Mucosa of rectum (tissue), 2 donors: ENCODE results near the gene RETREG1.
"Not testable (repeated sequence)": the region's sequence is repeated elsewhere in the genome, so short reads cannot be mapped to it uniquely, and the experiment has no call there.

ENCODE experiments used
- H3K27ac ChIP-seq, 2 donors: one replicate each; pipeline ENCODE4 v1.7.0; 2013; ENCODE audit warnings: inconsistent platforms in 2 of 2, low read depth in 2 of 2, low read length in 2 of 2
- H3K27me3 ChIP-seq, 2 donors: one replicate each; pipeline ENCODE4 v1.7.0; 2013; ENCODE audit warnings: low read length in 2 of 2; ENCODE audit not compliant: control insufficient read depth in 2 of 2, insufficient read depth in 2 of 2
- H3K36me3 ChIP-seq, 2 donors: one replicate each; pipeline ENCODE4 v1.7.0; 2013; ENCODE audit warnings: low read length in 2 of 2; ENCODE audit not compliant: control insufficient read depth in 2 of 2, insufficient read depth in 2 of 2
- H3K4me1 ChIP-seq, 2 donors: one replicate each; pipeline ENCODE4 v1.7.0; 2013; ENCODE audit warnings: low read length in 2 of 2, mild to moderate bottlenecking in 1 of 2; ENCODE audit not compliant: control insufficient read depth in 2 of 2, insufficient read depth in 2 of 2
- H3K4me3 ChIP-seq, 2 donors: one replicate each; pipeline ENCODE4 v1.7.0; 2013; ENCODE audit warnings: low read length in 2 of 2
- H3K9ac ChIP-seq, 2 donors: one replicate each; pipeline ENCODE4 v1.7.0; 2013; ENCODE audit warnings: low read length in 2 of 2, low read depth in 1 of 2, mild to moderate bottlenecking in 1 of 2
- H3K9me3 ChIP-seq, 2 donors: one replicate each; pipeline ENCODE4 v1.7.0; 2013; ENCODE audit warnings: low read length in 2 of 2; ENCODE audit not compliant: control insufficient read depth in 2 of 2
- donor health status: healthy.
- donor health status: Normal muscosa, but diverticular disease.

RETREG1 gene

GRCh38 chr5:16483361-16483760, 133.4 kb downstream of the RETREG1 start:
- Histone ChIP-seq H3K4me3 (peak overlapping the region in 1 of 2 donors; percentile 8), H3K9ac (no peak overlapping the region), H3K36me3 (no peaks in the 10 kb centered on the region), H3K27ac (peak overlapping the region; percentile 72 to 73), H3K27me3 (no peaks in the 10 kb centered on the region), H3K4me1 (peaks cover 13 to 43% of the 10 kb centered on the region in 2 donors), H3K9me3 (no peaks in the 10 kb centered on the region)

GRCh38 chr5:16482891-16483290, 133.9 kb downstream of the RETREG1 start:
- Histone ChIP-seq H3K4me1 (peaks cover 8 to 39% of the 10 kb centered on the region in 2 donors), H3K9ac (no peak overlapping the region), H3K9me3 (no peaks in the 10 kb centered on the region), H3K36me3 (no peaks in the 10 kb centered on the region), H3K27me3 (no peaks in the 10 kb centered on the region), H3K4me3 (no peak overlapping the region), H3K27ac (peak overlapping the region in 1 of 2 donors; percentile 73)

GRCh38 chr5:16480821-16481538, 135.8 kb downstream of the RETREG1 start:
- Histone ChIP-seq H3K4me1 (peaks cover 3 to 22% of the 10 kb centered on the region in 2 donors), H3K9me3 (no peaks in the 10 kb centered on the region), H3K27me3 (no peaks in the 10 kb centered on the region), H3K27ac (no peak overlapping the region), H3K4me3 (no peak overlapping the region), H3K36me3 (peaks cover 0 to 3% of the 10 kb centered on the region in 2 donors), H3K9ac (no peak overlapping the region)

- no peak overlapping the region for H3K9ac ChIP-seq
- H3K4me1 ChIP-seq, result peaks cover 3 to 20% of the 10 kb centered on the region in 2 donors
- no peaks in the 10 kb centered on the region for H3K9me3 ChIP-seq
- no peak overlapping the region for H3K27ac ChIP-seq
- no peak overlapping the region for H3K4me3 ChIP-seq
- H3K36me3 ChIP-seq, result peaks cover 0 to 3% of the 10 kb centered on the region in 2 donors
- no peaks in the 10 kb centered on the region for H3K27me3 ChIP-seq
Measured at GRCh38 chr5:16480144-16480543, 136.7 kb downstream of the RETREG1 start.

- Histone ChIP-seq H3K9me3 (no peaks in the 10 kb centered on the region), H3K27me3 (no peaks in the 10 kb centered on the region), H3K9ac (no peak overlapping the region), H3K27ac (no peak overlapping the region), H3K4me3 (no peak overlapping the region), H3K36me3 (peaks cover 6 to 8% of the 10 kb centered on the region in 2 donors), H3K4me1 (peaks cover 0 to 4% of the 10 kb centered on the region in 2 donors)
Measured at GRCh38 chr5:16477541-16477940, 139.3 kb downstream of the RETREG1 start.

- H3K4me1 ChIP-seq, H3K27ac ChIP-seq, H3K9me3 ChIP-seq, H3K27me3 ChIP-seq, H3K4me3 ChIP-seq, H3K9ac ChIP-seq, H3K36me3 ChIP-seq: not testable (repeated sequence)
Measured at GRCh38 chr5:16476417-16476816, 140.4 kb downstream of the RETREG1 start.

- H3K36me3 ChIP-seq, result peaks cover 5 to 6% of the 10 kb centered on the region in 2 donors
- H3K27me3 ChIP-seq, result no peaks in the 10 kb centered on the region
- H3K4me1 ChIP-seq, result peaks cover 15 to 19% of the 10 kb centered on the region in 2 donors
- H3K9ac ChIP-seq, result no peak overlapping the region
- peak overlapping the region in 1 of 2 donors; percentile 9 for H3K27ac ChIP-seq
- H3K4me3 ChIP-seq, result no peak overlapping the region
- no peaks in the 10 kb centered on the region for H3K9me3 ChIP-seq
Measured at GRCh38 chr5:16471387-16471786, 145.4 kb downstream of the RETREG1 start.

GRCh38 chr5:16467363-16468219, 149.2 kb downstream of the RETREG1 start:
- Histone ChIP-seq H3K4me3 (peak overlapping the region; percentile 79 to 98), H3K36me3 (peaks cover 6 to 9% of the 10 kb centered on the region in 2 donors), H3K27me3 (no peaks in the 10 kb centered on the region), H3K9ac (no peak overlapping the region), H3K4me1 (peaks cover 35 to 36% of the 10 kb centered on the region in 2 donors), H3K9me3 (no peaks in the 10 kb centered on the region), H3K27ac (peak overlapping the region in 1 of 2 donors; percentile 40)

- H3K27me3 ChIP-seq, result no peaks in the 10 kb centered on the region
- peak within 1 kb of the TSS; percentile 79 to 98 for H3K4me3 ChIP-seq
- H3K9ac ChIP-seq, result peak within 1 kb of the TSS; percentile 89 to 95
- H3K9me3 ChIP-seq, result no peaks in the 10 kb centered on the region
- peak within 1 kb of the TSS; percentile 87 to 88 for H3K27ac ChIP-seq
- H3K4me1 ChIP-seq, result peaks cover 40 to 42% of the 10 kb centered on the region in 2 donors
- H3K36me3 ChIP-seq, result peaks cover 20 to 27% of the 10 kb centered on the region in 2 donors
Measured at GRCh38 chr5:16465544-16466432, 151.0 kb downstream of the RETREG1 start, which contains the start of gene ZNF622. Gene ZNF622, minus strand, starts transcription at chr5:16465800. Its CDS starts 135 bp downstream, at chr5:16465665.
